HepG2 (cell line): ENCODE measurements around the gene PIK3C3. TPM values are rescaled to one million over a fixed set of nuclear protein-coding genes. Genes with fewer than 3 reads are reported as not detected.
A peak's percentile ranks its signal among the peaks of the same experiment; 100 is the strongest.

Experiments used
- ATAC-seq: fragments of 200-7000 bp; cut with Tn5 transposase; 3 replicates; pipeline ENCODE4 v1.9.1; 2020; ENCODE audit warnings: mild to moderate bottlenecking, moderate library complexity
- BruUV-seq: library from RNA; stranded (reverse); fragments of 400-500 nt; replicated peaks from 2 replicates; lab custom pipeline; 2021; lab: Mats Ljungman, UMichigan
- CTCF ChIA-PET: fragments of 300-600 bp; formaldehyde crosslinking; extraction: SDS; loops from one replicate; lab custom pipeline; 2021; ENCODE audit warnings: low total read pairs, inconsistent platforms, low intra/inter-chr PET ratio; lab: Yijun Ruan, JAX
- POLR2A ChIA-PET: fragments of 350-600 bp; sonication (Branson Sonifier 250); formaldehyde crosslinking; loops from one replicate; lab custom pipeline; 2020; ENCODE audit warnings: antibody characterized with exemption, inconsistent platforms; lab: Yijun Ruan, JAX
- DNase-seq: peaks from one replicate; pipeline ENCODE4 v3.0.0-alpha.2; 2015; ENCODE audit warnings: low spot score
- FAIRE-seq: peaks from 3 replicates; lab custom pipeline; 2011; peaks lifted over from hg19 to GRCh38; lab: Jason Lieb, UNC
- H2AFZ ChIP-seq: one replicate; pipeline ENCODE4 v1.6.1; 2011; ENCODE audit warnings: low read length, inconsistent platforms
- H3K27ac ChIP-seq: fragments of 300-600 bp; 3 replicates; pipeline ENCODE4 v1.8.0; 2011; ENCODE audit warnings: mixed run types, mild to moderate bottlenecking, mixed read lengths, low read length, inconsistent platforms; ENCODE audit not compliant: insufficient read depth; ENCODE audit errors: extremely low read length
- H3K27me3 ChIP-seq, 2 experiments: fragments of 200-600 bp in 1 of 2; 2 replicates in 1 of 2; 3 replicates in 1 of 2; pipeline versions ENCODE4 v1.6.0 to v1.8.0; 2011; ENCODE audit warnings: low read length in 2 of 2, mild to moderate bottlenecking in 2 of 2, moderate library complexity in 2 of 2, inconsistent platforms in 1 of 2; ENCODE audit not compliant: insufficient read depth in 2 of 2, control insufficient read depth in 1 of 2
- H3K36me3 ChIP-seq, 2 experiments: fragments of 200-600 bp in 1 of 2; replicated peaks in 1 of 2; 2 replicates in 1 of 2; 3 replicates in 1 of 2; pipeline versions ENCODE4 v1.5.1 to v1.8.0; 2011; ENCODE audit warnings: low read length in 2 of 2, inconsistent platforms in 1 of 2; ENCODE audit not compliant: insufficient read depth in 2 of 2, control insufficient read depth in 1 of 2
- H3K4me1 ChIP-seq: 2 replicates; pipeline ENCODE4 v1.5.1; 2012; ENCODE audit warnings: low read length, inconsistent platforms; ENCODE audit not compliant: insufficient read depth
- H3K4me2 ChIP-seq: 2 replicates; pipeline ENCODE4 v1.6.0; 2011; ENCODE audit warnings: low read depth, low read length, inconsistent platforms
- H3K4me3 ChIP-seq, 3 experiments: fragments of 200-600 bp in 1 of 3; sonication (generic), shearing (Covaris generic) in 1 of 3; replicated peaks in 1 of 3; 2 replicates each; pipeline ENCODE4 v1.5.1; 2011 to 2016; ENCODE audit warnings: low read length in 3 of 3, inconsistent platforms in 2 of 3, low read depth in 2 of 3, mild to moderate bottlenecking in 2 of 3, control low read depth in 1 of 3, mixed read lengths in 1 of 3; ENCODE audit not compliant: insufficient read depth in 1 of 3
- H3K79me2 ChIP-seq: one replicate; pipeline ENCODE4 v1.6.1; 2011; ENCODE audit warnings: low read length, inconsistent platforms; ENCODE audit not compliant: insufficient read depth
- H3K9ac ChIP-seq: 2 replicates; pipeline ENCODE4 v1.6.0; 2011; ENCODE audit warnings: mild to moderate bottlenecking, low read depth, low read length, inconsistent platforms; ENCODE audit not compliant: insufficient read depth
- H3K9me3 ChIP-seq: 2 replicates; pipeline ENCODE4 v1.5.1; 2012; ENCODE audit warnings: mild to moderate bottlenecking, low read length
- H4K20me1 ChIP-seq: 2 replicates; pipeline ENCODE4 v1.6.0; 2011; ENCODE audit warnings: inconsistent platforms, mild to moderate bottlenecking, low read length, moderate library complexity; ENCODE audit not compliant: insufficient read depth
- KIAA2018 ChIP-seq: sonication (generic); formaldehyde crosslinking; IDR thresholded peaks from 2 replicates; pipeline ENCODE4 v1.5.0; 2020; ENCODE audit warnings: mild to moderate bottlenecking, missing genetic modification reagents, borderline replicate concordance
- MED13 ChIP-seq: sonication (generic); formaldehyde crosslinking; IDR thresholded peaks from 2 replicates; pipeline ENCODE4 v1.5.0; 2020; ENCODE audit warnings: missing genetic modification reagents
- NBN ChIP-seq: fragments of 450-650 bp; conservative IDR thresholded peaks from 2 replicates; pipeline ENCODE4 v1.6.1; 2017
- SPEN ChIP-seq: sonication (generic); formaldehyde crosslinking; IDR thresholded peaks from 2 replicates; pipeline ENCODE4 v1.5.1; 2020; ENCODE audit warnings: low read depth, mild to moderate bottlenecking, missing genetic modification reagents
- TAF15 ChIP-seq: fragments of 200-400 bp; formaldehyde crosslinking; IDR thresholded peaks from one replicate; pipeline ENCODE4 v1.6.1; 2018; ENCODE audit warnings: mild to moderate bottlenecking, low read depth, low read length; ENCODE audit not compliant: poor library complexity, severe bottlenecking
- ZNF280B ChIP-seq: sonication (generic); formaldehyde crosslinking; IDR thresholded peaks from 2 replicates; pipeline ENCODE4 v1.5.0; 2020; ENCODE audit warnings: missing genetic modification reagents, mild to moderate bottlenecking, borderline replicate concordance
- ZNF710 ChIP-seq: sonication (generic); formaldehyde crosslinking; IDR thresholded peaks from 2 replicates; pipeline ENCODE4 v1.5.0; 2020; ENCODE audit warnings: mild to moderate bottlenecking, missing genetic modification reagents, borderline replicate concordance
- ZNF816 ChIP-seq: sonication (generic); formaldehyde crosslinking; IDR thresholded peaks from 2 replicates; pipeline ENCODE4 v1.8.0; 2022; ENCODE audit warnings: missing genetic modification reagents, mild to moderate bottlenecking, borderline replicate concordance
- ZSCAN5A ChIP-seq: sonication (generic); formaldehyde crosslinking; IDR thresholded peaks from 2 replicates; pipeline ENCODE4 v1.8.0; 2022; ENCODE audit warnings: mild to moderate bottlenecking, missing genetic modification reagents, borderline replicate concordance
- WGBS: methylation state at CpG from one replicate; pipeline ENCODE4 v1.1.6; 2017; ENCODE audit warnings: low lambda C conversion rate; 5-methylcytosine and 5-hydroxymethylcytosine counted together
- in situ Hi-C: cut with HindIII; loops from 2 replicates; pipeline ENCODE4 v1.10.0; 2017; ENCODE audit warnings: low pct_unique_long_range_greater_than_20kb; ENCODE audit not compliant: extremely low pct_ligation_motif_present
- intact Hi-C: fragments of 100-400 bp; cut with micrococcal nuclease; formaldehyde crosslinking; loops from one replicate; pipeline ENCODE4 v1.10.0; 2022; ENCODE audit not compliant: unreplicated experiment
- polyA plus RNA-seq, 8 experiments: library from polyadenylated mRNA; depleted of rRNA in 3 of 8; stranded (reverse) in 7 of 8; unstranded in 1 of 8; fragments of >200 nt; fragmentation: Illumina TruSeq in 4 of 8; extraction: Trizol in 4 of 8; gene quantifications; 2 replicates each; pipeline versions ENCODE4 v1.2.1 to v1.2.3, GENCODE V29; 2011 to 2016; ENCODE audit warnings: low read depth in 4 of 8, missing spikeins in 1 of 8, mixed read lengths in 1 of 8; ENCODE audit not compliant: insufficient read depth in 1 of 8
- total RNA-seq, 5 experiments: library from RNA; depleted of rRNA; stranded (reverse); fragments of >200 nt; fragmentation: Illumina TruSeq; extraction: Trizol; gene quantifications; 2 replicates each; pipeline ENCODE4 v1.2.3, GENCODE V29; 2016; ENCODE audit warnings: low read depth in 1 of 5

PIK3C3 gene
- total and polyA plus RNA-seq, 2 of the 13 experiments (the other 11 are each of a cell fraction or from before 2014, with no cell fraction given): 42.8 to 46.4 TPM

GRCh38 chr18:42100248-42100647, 145.2 kb downstream of the PIK3C3 start (continued):
- no peak for TF ChIP-seq ZNF710 (CRISPR knock-in tag)
- no peak for TF ChIP-seq ZNF280B (CRISPR knock-in tag)
- no peak for TF ChIP-seq TAF15
- TF ChIP-seq MED13: no peak

- CTCF ChIA-PET: no interaction called here
- 0% methylated on average over 2 of the region's 2 CpGs for WGBS
- H3K9me3 ChIP-seq: no peaks in the 10 kb centered on the region
- H3K4me2 ChIP-seq: no peak overlapping the region
- no peaks in the 10 kb centered on the region for H3K4me1 ChIP-seq
- H4K20me1 ChIP-seq: no peaks in the 10 kb centered on the region
- peak; percentile 41; the same call in 2 of the 3 replicates for ATAC-seq
- no TSS peak for BruUV-seq
- H2AFZ ChIP-seq: no peak overlapping the region
- no peak for FAIRE-seq
- no peak for DNase-seq
- in situ Hi-C loops (loop anchor here (25.0 kb wide), 1 partner anchor 1161 kb away; no protein-coding TSS in a partner anchor), intact Hi-C loops (no loop called here)
- no peaks in the 10 kb centered on the region; a peak in 1 of 5 replicates for H3K27me3 ChIP-seq
- no peak overlapping the region for H3K4me3 ChIP-seq
- H3K79me2 ChIP-seq: no peaks in the 10 kb centered on the region
- H3K9ac ChIP-seq: no peak overlapping the region
- H3K27ac ChIP-seq: no peak overlapping the region
- POLR2A ChIA-PET: no interaction called here
- no peaks in the 10 kb centered on the region for H3K36me3 ChIP-seq
- TF ChIP-seq NBN: no peak
- TF ChIP-seq SPEN (CRISPR knock-in tag): no peak
- no peak for TF ChIP-seq ZNF816 (CRISPR knock-in tag)
- no peak for TF ChIP-seq KIAA2018 (CRISPR knock-in tag)
- TF ChIP-seq ZSCAN5A: no peak
Observed at GRCh38 chr18:42100911-42101310, 145.9 kb downstream of the PIK3C3 start.
